ENCODE data around the gene GMPR.

Gene GMPR

GRCh38 chr6:16326971-16327776 is 88.8 kb downstream of the GMPR start:
- no peak for DNase-seq (ENCODE audit: low read depth in 2 of 2)

- no peak for DNase-seq (ENCODE audit: low read depth in 2 of 2)
Observed at GRCh38 chr6:16327777-16328325, 89.5 kb downstream of the GMPR start.

- DNase-seq (ENCODE audit: low read depth in 2 of 2), result no peak
Observed at GRCh38 chr6:16329233-16329632, 90.8 kb downstream of the GMPR start.

- peak in 1 of 2 donors; percentile 21 for DNase-seq (ENCODE audit: low read depth in 2 of 2)
Observed at GRCh38 chr6:16331384-16332174, 93.2 kb downstream of the GMPR start.

GRCh38 chr6:16332175-16332542 is 93.8 kb downstream of the GMPR start:
- peak; percentile 59 to 63 for DNase-seq (ENCODE audit: low read depth in 2 of 2)

GRCh38 chr6:16333580-16333979 is 95.2 kb downstream of the GMPR start:
- DNase-seq (ENCODE audit: low read depth in 2 of 2), result no peak

GRCh38 chr6:16334671-16335070 is 96.3 kb downstream of the GMPR start:
- DNase-seq (ENCODE audit: low read depth in 2 of 2), result no peak

- no peak for DNase-seq (ENCODE audit: low read depth in 2 of 2)
Observed at GRCh38 chr6:16335176-16335575, 96.8 kb downstream of the GMPR start.

GRCh38 chr6:16336056-16336818 is 97.8 kb downstream of the GMPR start:
- DNase-seq (ENCODE audit: low read depth in 2 of 2), result no peak

GRCh38 chr6:16336911-16337294 is 98.5 kb downstream of the GMPR start:
- DNase-seq (ENCODE audit: low read depth in 2 of 2), result no peak

GRCh38 chr6:16337295-16337975 is 99.0 kb downstream of the GMPR start:
- no peak for DNase-seq (ENCODE audit: low read depth in 2 of 2)

- DNase-seq (ENCODE audit: low read depth in 2 of 2), result no peak
Observed at GRCh38 chr6:16338577-16339264, 100.3 kb downstream of the GMPR start.

- no peak for DNase-seq (ENCODE audit: low read depth in 2 of 2)
Observed at GRCh38 chr6:16339265-16339587, 100.8 kb downstream of the GMPR start.

- DNase-seq (ENCODE audit: low read depth in 2 of 2), result no peak
Observed at GRCh38 chr6:16343593-16343992, 105.2 kb downstream of the GMPR start.

- DNase-seq (ENCODE audit: low read depth in 2 of 2), result no peak
Observed at GRCh38 chr6:16344756-16345155, 106.4 kb downstream of the GMPR start.

All from stimulated activated CD8-positive, alpha-beta memory T cell treated with anti-CD3 and anti-CD28 coated beads, Interleukin-15, amount 100 ng/mL, for 48 hours (primary cell).